Caco-2 (cell line): ENCODE results near the gene LRP8. TPM values are rescaled to one million over a fixed set of nuclear protein-coding genes. Genes with fewer than 3 reads are reported as not detected.

Experiments used
- BruUV-seq: library from RNA; stranded (reverse); fragments of 400-500 nt; replicated peaks from 2 replicates; lab custom pipeline; 2021; lab: Mats Ljungman, UMichigan
- CTCF ChIA-PET: fragments of 300-600 bp; sonication (Branson Sonifier 250); formaldehyde crosslinking; loops from one replicate; lab custom pipeline; 2022; ENCODE audit warnings: antibody characterized with exemption; lab: Charles Lee
- POLR2A ChIA-PET: fragments of 300-600 bp; sonication (Branson Sonifier 250); formaldehyde crosslinking; loops from one replicate; lab custom pipeline; 2022; ENCODE audit warnings: antibody characterized with exemption; lab: Charles Lee
- DNase-seq, 2 experiments: peaks; one replicate each; pipeline versions ENCODE4 v3.0.0 to v3.0.0-alpha.2; 2020 to 2022
- H3K27me3 ChIP-seq: replicated peaks from 2 replicates; pipeline ENCODE4 v1.6.0; 2011; ENCODE audit warnings: low read length; ENCODE audit not compliant: control insufficient read depth, insufficient read depth
- H3K36me3 ChIP-seq: 2 replicates; pipeline ENCODE4 v1.5.1; 2011; ENCODE audit warnings: low read length; ENCODE audit not compliant: control insufficient read depth, insufficient read depth
- H3K4me1 ChIP-seq: fragments of 250-450 bp; sonication (Bioruptor Pico); 2 replicates; pipeline ENCODE4 v1.5.1; 2020; ENCODE audit warnings: mild to moderate bottlenecking
- H3K4me3 ChIP-seq: 2 replicates; pipeline ENCODE4 v1.5.1; 2011; ENCODE audit warnings: low read depth, mild to moderate bottlenecking, control low read depth, low read length
- H3K9me3 ChIP-seq: fragments of 250-450 bp; sonication (Bioruptor Pico); 2 replicates; pipeline ENCODE4 v1.5.1; 2020; ENCODE audit warnings: mild to moderate bottlenecking, moderate library complexity
- H3K27ac Mint-ChIP-seq: one replicate; pipeline ENCODE4 v1.8.0; 2022; ENCODE audit warnings: mixed read lengths; ENCODE audit not compliant: unreplicated experiment
- H3K27me3 Mint-ChIP-seq: one replicate; pipeline ENCODE4 v1.8.0; 2022; ENCODE audit warnings: mixed read lengths; ENCODE audit not compliant: insufficient read depth, unreplicated experiment
- H3K36me3 Mint-ChIP-seq: one replicate; pipeline ENCODE4 v1.8.0; 2022; ENCODE audit warnings: mild to moderate bottlenecking, mixed read lengths; ENCODE audit not compliant: insufficient read depth, unreplicated experiment
- H3K4me1 Mint-ChIP-seq: one replicate; pipeline ENCODE4 v1.8.0; 2022; ENCODE audit warnings: low read depth, mixed read lengths; ENCODE audit not compliant: unreplicated experiment
- H3K4me3 Mint-ChIP-seq: one replicate; pipeline ENCODE4 v1.8.0; 2022; ENCODE audit warnings: mild to moderate bottlenecking, moderate library complexity, mixed read lengths; ENCODE audit not compliant: unreplicated experiment
- H3K9me3 Mint-ChIP-seq: one replicate; pipeline ENCODE4 v1.8.0; 2022; ENCODE audit warnings: mixed read lengths; ENCODE audit not compliant: unreplicated experiment
- intact Hi-C: fragments of 100-400 bp; cut with micrococcal nuclease; formaldehyde crosslinking; loops from one replicate; pipeline ENCODE4 v1.10.0; 2022; ENCODE audit not compliant: unreplicated experiment
- total RNA-seq: library from RNA; stranded (reverse); gene quantifications from 2 replicates; pipeline ENCODE4 v1.2.3, GENCODE V29; 2022
- TF ChIP-seq, protein P1 (sequence below), 2 experiments: fragments of 200-600 bp in 1 of 2; IDR thresholded peaks; 1 replicate in 1 of 2; 2 replicates in 1 of 2; pipeline versions ENCODE4 v1.5.1 to v1.8.0; 2011 to 2022; ENCODE audit warnings: antibody characterized with exemption in 1 of 2, control low read depth in 1 of 2, inconsistent platforms in 1 of 2, low read depth in 1 of 2, low read length in 1 of 2, mild to moderate bottlenecking in 1 of 2, moderate library complexity in 1 of 2; ENCODE audit not compliant: insufficient read depth in 1 of 2, severe bottlenecking in 1 of 2, unreplicated experiment in 1 of 2

The LRP8 gene
- total RNA-seq, 1 experiment from 2014 or later: 11.8 TPM

GRCh38 chr1:53250325-53250724 is 77.5 kb downstream of the LRP8 start:
- Mint-ChIP-seq H3K9me3 (no peaks in the 10 kb centered on the region), H3K27me3 (no peaks in the 10 kb centered on the region), H3K27ac (no peak overlapping the region), H3K4me1 (peaks cover 10% of the 10 kb centered on the region), H3K4me3 (no peak overlapping the region), H3K36me3 (peaks cover 12% of the 10 kb centered on the region)
- 0 out of 2 replicates have a peak, but pooled peaks cover 3% of the 10 kb centered on the region for H3K4me1 ChIP-seq
- no peak for DNase-seq
- H3K36me3 ChIP-seq: no peaks in the 10 kb centered on the region
- CTCF ChIA-PET: no interaction called here
- intact Hi-C loops: no loop called here
- no TSS peak for BruUV-seq
- H3K4me3 ChIP-seq: no peak overlapping the region
- no peaks in the 10 kb centered on the region for H3K27me3 ChIP-seq
- POLR2A ChIA-PET: no interaction called here
- TF ChIP-seq, protein P1, sequence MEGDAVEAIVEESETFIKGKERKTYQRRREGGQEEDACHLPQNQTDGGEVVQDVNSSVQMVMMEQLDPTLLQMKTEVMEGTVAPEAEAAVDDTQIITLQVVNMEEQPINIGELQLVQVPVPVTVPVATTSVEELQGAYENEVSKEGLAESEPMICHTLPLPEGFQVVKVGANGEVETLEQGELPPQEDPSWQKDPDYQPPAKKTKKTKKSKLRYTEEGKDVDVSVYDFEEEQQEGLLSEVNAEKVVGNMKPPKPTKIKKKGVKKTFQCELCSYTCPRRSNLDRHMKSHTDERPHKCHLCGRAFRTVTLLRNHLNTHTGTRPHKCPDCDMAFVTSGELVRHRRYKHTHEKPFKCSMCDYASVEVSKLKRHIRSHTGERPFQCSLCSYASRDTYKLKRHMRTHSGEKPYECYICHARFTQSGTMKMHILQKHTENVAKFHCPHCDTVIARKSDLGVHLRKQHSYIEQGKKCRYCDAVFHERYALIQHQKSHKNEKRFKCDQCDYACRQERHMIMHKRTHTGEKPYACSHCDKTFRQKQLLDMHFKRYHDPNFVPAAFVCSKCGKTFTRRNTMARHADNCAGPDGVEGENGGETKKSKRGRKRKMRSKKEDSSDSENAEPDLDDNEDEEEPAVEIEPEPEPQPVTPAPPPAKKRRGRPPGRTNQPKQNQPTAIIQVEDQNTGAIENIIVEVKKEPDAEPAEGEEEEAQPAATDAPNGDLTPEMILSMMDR (IDR thresholded peaks at IDR 0.05; ENCODE audit: insufficient read depth in 1 of 2, low read depth in 1 of 2, low read length in 1 of 2, severe bottlenecking in 1 of 2, unreplicated experiment in 1 of 2): no peak
- no peaks in the 10 kb centered on the region for H3K9me3 ChIP-seq

- DNase-seq: no peak
- Mint-ChIP-seq H3K36me3 (peaks cover 6% of the 10 kb centered on the region), H3K9me3 (no peaks in the 10 kb centered on the region), H3K4me3 (no peak overlapping the region), H3K27ac (no peak overlapping the region), H3K4me1 (peaks cover 10% of the 10 kb centered on the region), H3K27me3 (no peaks in the 10 kb centered on the region)
- ChIA-PET CTCF (no interaction called here), POLR2A (no interaction called here)
- H3K9me3 ChIP-seq: no peaks in the 10 kb centered on the region
- TF ChIP-seq, protein P1 (IDR thresholded peaks at IDR 0.05; ENCODE audit: insufficient read depth in 1 of 2, low read depth in 1 of 2, low read length in 1 of 2, severe bottlenecking in 1 of 2, unreplicated experiment in 1 of 2): no peak
- H3K36me3 ChIP-seq: no peaks in the 10 kb centered on the region
- no TSS peak for BruUV-seq
- intact Hi-C loops: no loop called here
- no peaks in the 10 kb centered on the region for H3K27me3 ChIP-seq
- no peak overlapping the region for H3K4me3 ChIP-seq
- 0 out of 2 replicates have a peak, but pooled peaks cover 3% of the 10 kb centered on the region for H3K4me1 ChIP-seq
These were observed 78.2 kb downstream of the LRP8 start for GRCh38 chr1:53249706-53250105.

- BruUV-seq: no TSS peak
- H3K27me3 ChIP-seq: no peaks in the 10 kb centered on the region
- Mint-ChIP-seq H3K27ac (no peak overlapping the region), H3K36me3 (peaks cover 6% of the 10 kb centered on the region), H3K9me3 (no peaks in the 10 kb centered on the region), H3K4me3 (no peak overlapping the region), H3K27me3 (peaks cover 7% of the 10 kb centered on the region), H3K4me1 (no peaks in the 10 kb centered on the region)
- no peak overlapping the region for H3K4me3 ChIP-seq
- no peaks in the 10 kb centered on the region for H3K36me3 ChIP-seq
- H3K4me1 ChIP-seq: no peaks in the 10 kb centered on the region
- TF ChIP-seq, protein P1 (IDR thresholded peaks at IDR 0.05; ENCODE audit: insufficient read depth in 1 of 2, low read depth in 1 of 2, low read length in 1 of 2, severe bottlenecking in 1 of 2, unreplicated experiment in 1 of 2): no peak
- POLR2A ChIA-PET: no interaction called here
- intact Hi-C loops: no loop called here
- no peaks in the 10 kb centered on the region for H3K9me3 ChIP-seq
- CTCF ChIA-PET: no interaction called here
- no peak for DNase-seq
These were observed 81.4 kb downstream of the LRP8 start for GRCh38 chr1:53246261-53247134.
